Transverse colon (tissue), 4 donors: ENCODE data around the gene SQSTM1. TPM values are rescaled to one million over a fixed set of nuclear protein-coding genes. Genes with fewer than 3 reads are reported as not detected.

Source experiments
- DNase-seq: peaks from one replicate; pipeline ENCODE4 v3.0.0-alpha.2; 2019
- H3K27ac ChIP-seq, 4 donors: fragments of 200-600 bp; sonication (generic); 2 replicates each; pipeline ENCODE4 v1.5.1; 2016 to 2018; ENCODE audit warnings: inconsistent platforms in 4 of 4
- H3K27me3 ChIP-seq: fragments of 200-600 bp; sonication (generic); 2 replicates; pipeline ENCODE4 v1.5.1; 2017; ENCODE audit warnings: inconsistent platforms
- H3K36me3 ChIP-seq, 4 donors: fragments of 200-600 bp; sonication (generic); 2 replicates each; pipeline ENCODE4 v1.5.1; 2017 to 2019; ENCODE audit warnings: inconsistent platforms in 4 of 4
- H3K4me1 ChIP-seq, 4 donors: fragments of 200-600 bp; sonication (generic); 2 replicates each; pipeline ENCODE4 v1.5.1; 2017 to 2020; ENCODE audit warnings: inconsistent platforms in 4 of 4
- H3K4me3 ChIP-seq, 4 donors: fragments of 200-600 bp; sonication (generic); 1 replicate in 1 of 4; 2 replicates in 3 of 4; pipeline versions ENCODE4 v1.5.1 to v1.6.1; 2017 to 2019; ENCODE audit warnings: inconsistent platforms in 4 of 4
- H3K9me3 ChIP-seq, 2 donors: fragments of 200-600 bp; sonication (generic); 2 replicates each; pipeline ENCODE4 v1.5.1; 2017 to 2019; ENCODE audit warnings: inconsistent platforms in 2 of 2
- EP300 ChIP-seq: sonication (generic); formaldehyde crosslinking; IDR thresholded peaks from one replicate; pipeline ENCODE4 v1.6.1; 2017; ENCODE audit warnings: antibody characterized with exemption, low read depth
- POLR2A ChIP-seq: fragments of 450-650 bp; IDR thresholded peaks from one replicate; pipeline ENCODE4 v1.6.1; 2016; ENCODE audit warnings: antibody characterized with exemption, mild to moderate bottlenecking, moderate library complexity
- POLR2AphosphoS5 ChIP-seq, 3 donors: sonication (generic); formaldehyde crosslinking; IDR thresholded peaks; one replicate each; pipeline ENCODE4 v1.6.1; 2016; ENCODE audit warnings: antibody characterized with exemption in 3 of 3
- WGBS, 2 donors: methylation state at CpG; one replicate each; pipeline ENCODE4 v1.1.5; 2018; ENCODE audit warnings: low coverage in 1 of 2; 5-methylcytosine and 5-hydroxymethylcytosine counted together
- in situ Hi-C, 4 donors: fragments of 200-750 bp; cut with MboI; loops; one replicate each; pipeline versions ENCODE4 v1.15.0 to v1.15.1; 2017; ENCODE audit warnings: low sequenced_read_pairs in 3 of 4, low pct_ligation_motif_present in 1 of 4, low pct_unique_long_range_greater_than_20kb in 1 of 4
- intact Hi-C: fragments of 100-400 bp; cut with DNase I; formaldehyde crosslinking; loops from one replicate; pipeline ENCODE4 v1.15.1; 2023; ENCODE audit warnings: low total_unique reads
- total RNA-seq, 4 donors: library from RNA; depleted of rRNA; stranded (reverse); fragments of >200 nt; gene quantifications; one replicate each; pipeline ENCODE4 v1.1.0, GENCODE V29; 2016
- TF ChIP-seq, protein P1 (sequence below), 5 experiments: fragments of 200-600 bp in 3 of 5; fragments of 450-650 bp in 2 of 5; sonication (generic) in 3 of 5; IDR thresholded peaks; 1 replicate in 2 of 5; 2 replicates in 3 of 5; pipeline ENCODE4 v1.5.1; 2016 to 2017; ENCODE audit warnings: antibody characterized with exemption in 5 of 5, inconsistent platforms in 3 of 5, mild to moderate bottlenecking in 2 of 5, moderate library complexity in 1 of 5

The SQSTM1 gene
- total RNA-seq, 4 donors from 2014 or later, result 250 to 620 (median 432) TPM

DNA sequence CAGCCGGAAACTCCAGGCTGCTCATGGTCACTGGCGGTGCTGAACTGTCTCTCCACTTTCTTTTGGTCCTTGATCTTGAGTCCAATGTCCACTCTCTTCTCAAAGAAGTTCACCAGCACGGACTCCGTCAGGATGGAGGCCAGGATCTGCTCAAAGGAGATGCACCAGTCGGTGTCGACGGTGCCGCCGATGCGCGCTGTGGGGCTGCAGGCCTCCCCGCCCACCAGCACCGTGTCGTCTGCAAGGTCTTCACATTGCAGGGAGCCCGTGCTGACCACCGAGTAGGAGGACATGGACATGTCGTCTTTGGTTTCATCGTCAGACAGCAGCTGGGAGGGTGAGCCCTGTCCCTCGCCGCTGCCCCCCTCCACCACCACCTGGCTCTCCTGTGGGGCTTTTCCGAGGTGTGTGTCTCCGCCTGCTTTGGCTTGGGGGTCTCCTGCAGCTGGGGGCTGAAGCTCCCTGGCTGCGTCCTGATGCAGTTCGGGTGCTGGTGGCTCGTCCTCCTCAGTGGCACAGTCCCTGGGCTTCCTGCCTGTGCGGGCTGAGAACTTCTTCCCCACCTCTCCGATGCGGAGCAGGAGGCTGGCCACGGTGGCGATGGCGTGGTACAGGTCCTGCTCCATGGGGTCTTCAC, 42.9 kb downstream of the SQSTM1 start:
- in situ Hi-C loops (no loop called here), intact Hi-C loops (no loop called here)
- no peaks in the 10 kb centered on the region for H3K27me3 ChIP-seq
- no peak for DNase-seq
- 97 to 100% methylated on average over 3 to 31 of the region's 31 CpGs for WGBS, 2 donors
- H3K27ac ChIP-seq, result no peak overlapping the region
- H3K36me3 ChIP-seq, result peaks cover 0 to 14% (median 11%) of the 10 kb centered on the region in 4 donors
- H3K4me1 ChIP-seq, result peaks cover 0 to 14% (median 7%) of the 10 kb centered on the region in 4 donors
- no peak for TF ChIP-seq POLR2AphosphoS5 (IDR thresholded peaks at IDR 0.05)
- TF ChIP-seq POLR2A, result no peak
- TF ChIP-seq, protein P1, sequence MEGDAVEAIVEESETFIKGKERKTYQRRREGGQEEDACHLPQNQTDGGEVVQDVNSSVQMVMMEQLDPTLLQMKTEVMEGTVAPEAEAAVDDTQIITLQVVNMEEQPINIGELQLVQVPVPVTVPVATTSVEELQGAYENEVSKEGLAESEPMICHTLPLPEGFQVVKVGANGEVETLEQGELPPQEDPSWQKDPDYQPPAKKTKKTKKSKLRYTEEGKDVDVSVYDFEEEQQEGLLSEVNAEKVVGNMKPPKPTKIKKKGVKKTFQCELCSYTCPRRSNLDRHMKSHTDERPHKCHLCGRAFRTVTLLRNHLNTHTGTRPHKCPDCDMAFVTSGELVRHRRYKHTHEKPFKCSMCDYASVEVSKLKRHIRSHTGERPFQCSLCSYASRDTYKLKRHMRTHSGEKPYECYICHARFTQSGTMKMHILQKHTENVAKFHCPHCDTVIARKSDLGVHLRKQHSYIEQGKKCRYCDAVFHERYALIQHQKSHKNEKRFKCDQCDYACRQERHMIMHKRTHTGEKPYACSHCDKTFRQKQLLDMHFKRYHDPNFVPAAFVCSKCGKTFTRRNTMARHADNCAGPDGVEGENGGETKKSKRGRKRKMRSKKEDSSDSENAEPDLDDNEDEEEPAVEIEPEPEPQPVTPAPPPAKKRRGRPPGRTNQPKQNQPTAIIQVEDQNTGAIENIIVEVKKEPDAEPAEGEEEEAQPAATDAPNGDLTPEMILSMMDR (IDR thresholded peaks at IDR 0.05), result no peak
- no peak for TF ChIP-seq EP300
- no peak overlapping the region for H3K4me3 ChIP-seq
- no peaks in the 10 kb centered on the region for H3K9me3 ChIP-seq

DNA sequence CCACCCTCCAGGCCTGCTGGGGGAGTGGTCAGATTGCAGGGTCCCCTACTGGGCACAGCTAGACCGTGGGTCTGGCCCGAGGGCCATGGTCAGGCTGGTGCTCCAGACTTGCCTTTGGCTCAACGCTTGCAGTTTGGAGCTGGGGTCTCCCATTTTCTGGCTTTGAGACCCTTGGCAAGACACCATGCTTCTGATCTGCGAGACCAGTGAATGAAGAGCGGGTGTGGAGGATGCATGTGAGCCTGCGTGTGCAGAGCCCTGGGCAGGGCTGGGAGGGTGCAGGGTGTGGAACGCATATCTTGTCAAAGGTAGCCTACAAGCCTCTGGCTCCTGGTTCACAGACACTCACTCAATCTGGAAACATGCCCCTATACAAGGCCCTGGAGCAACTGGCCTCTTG, 44.0 kb downstream of the SQSTM1 start:
- WGBS, 2 donors, result 95% methylated on average over 6 of the region's 7 CpGs; no CpG with 5 or more reads in 1 of the 2 donors
- in situ Hi-C loops, result no loop called here
- H3K27ac ChIP-seq, result no peak overlapping the region

DNA sequence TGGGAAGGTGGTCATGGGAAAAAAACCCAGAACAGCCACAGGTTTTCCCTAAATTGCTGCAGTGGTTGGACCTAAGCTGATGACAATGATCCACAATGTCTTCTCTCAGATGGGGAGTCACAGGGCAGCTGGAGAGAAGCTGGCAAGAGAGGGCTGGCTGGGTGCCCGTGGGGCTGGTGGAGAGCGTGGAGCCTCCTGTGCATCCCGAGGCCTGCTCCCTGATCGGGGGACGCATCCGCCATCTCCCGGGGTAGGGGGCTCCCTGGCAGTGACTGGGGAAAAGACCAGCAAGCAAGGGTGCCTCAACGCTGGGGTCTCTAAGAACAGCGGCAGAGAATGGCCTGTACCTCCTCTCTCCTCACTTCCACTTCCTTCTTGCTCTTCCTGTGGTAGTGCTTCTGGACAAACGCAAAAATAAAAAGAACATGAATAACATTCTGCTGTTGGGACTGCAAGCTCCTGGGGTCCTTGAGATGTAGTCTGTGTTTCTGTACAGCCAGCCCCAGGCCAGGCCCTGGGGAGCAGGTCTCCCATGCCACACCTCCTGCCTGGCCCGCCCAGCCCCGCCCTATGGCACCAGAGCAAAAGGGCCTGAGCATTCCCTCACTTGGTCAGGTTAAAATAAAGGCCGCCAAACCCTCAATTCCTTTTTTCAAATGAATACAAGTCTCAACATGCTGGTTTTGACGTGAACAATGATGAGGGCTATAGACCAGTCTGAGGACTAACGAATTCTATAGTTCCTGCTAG, 45.0 kb downstream of the SQSTM1 start:
- intact Hi-C loops, result no loop called here
- DNase-seq, result no peak

More for the DNA sequence above, 44.0 kb downstream of the SQSTM1 start:
- H3K4me3 ChIP-seq, result no peak overlapping the region
- peaks cover 0 to 8% (median 3%) of the 10 kb centered on the region in 4 donors for H3K4me1 ChIP-seq
- DNase-seq, result no peak
- no peaks in the 10 kb centered on the region for H3K27me3 ChIP-seq
- TF ChIP-seq POLR2AphosphoS5 (IDR thresholded peaks at IDR 0.05), result no peak
- TF ChIP-seq EP300, result no peak
- TF ChIP-seq, protein P1 (IDR thresholded peaks at IDR 0.05), result no peak
- no peak for TF ChIP-seq POLR2A
- no peaks in the 10 kb centered on the region for H3K9me3 ChIP-seq
- intact Hi-C loops, result no loop called here
- peaks cover 0 to 14% (median 12%) of the 10 kb centered on the region in 4 donors for H3K36me3 ChIP-seq

More for the DNA sequence above, 45.0 kb downstream of the SQSTM1 start:
- Histone ChIP-seq H3K9me3 (no peaks in the 10 kb centered on the region), H3K27me3 (no peaks in the 10 kb centered on the region), H3K36me3 (peaks cover 0 to 17% (median 12%) of the 10 kb centered on the region in 4 donors), H3K4me1 (peaks cover 0 to 5% (median 2%) of the 10 kb centered on the region in 4 donors), H3K27ac (no peak overlapping the region), H3K4me3 (no peak overlapping the region)
- TF ChIP-seq POLR2A (no peak), POLR2AphosphoS5 (IDR thresholded peaks at IDR 0.05) (no peak), EP300 (no peak)
- TF ChIP-seq, protein P1 (IDR thresholded peaks at IDR 0.05), result no peak
- WGBS, 2 donors, result 81 to 93% methylated on average over 5 to 15 of the region's 15 CpGs
- in situ Hi-C loops, result no loop called here
